ENCODE results near the gene CNTROB.
A peak's percentile ranks its signal among the peaks of the same experiment; 100 is the strongest.

The CNTROB gene

GRCh38 chr17:7931709-7932482 is at the start of gene CNTROB, which contains the start of gene TRAPPC1:
TSS of gene CNTROB (plus strand) at chr17:7932206. CDS start at chr17:7933080, 874 bp downstream.
TSS of gene TRAPPC1 (minus strand) at chr17:7931946. CDS start at chr17:7931829, 117 bp downstream.
- H3K4me3 ChIP-seq (ENCODE audit: low read depth, low read length), result peak within 1 kb of the TSS; percentile 96
- DNase-seq (ENCODE audit: low read depth), result peak; percentile 93

GRCh38 chr17:7882629-7883028 is 49.4 kb upstream of the CNTROB start:
- H3K4me3 ChIP-seq (ENCODE audit: low read depth, low read length), result no peak overlapping the region
- no peak for DNase-seq (ENCODE audit: low read depth)

GRCh38 chr17:7883781-7884386 is 48.1 kb upstream of the CNTROB start:
- no peak for DNase-seq (ENCODE audit: low read depth)
- H3K4me3 ChIP-seq (ENCODE audit: low read depth, low read length), result peak overlapping the region; percentile 66

GRCh38 chr17:7884581-7885366 is 47.2 kb upstream of the CNTROB start:
- DNase-seq (ENCODE audit: low read depth), result no peak
- H3K4me3 ChIP-seq (ENCODE audit: low read depth, low read length), result peak overlapping the region; percentile 66

- peak overlapping the region; percentile 66 for H3K4me3 ChIP-seq (ENCODE audit: low read depth, low read length)
- peak; percentile 43 for DNase-seq (ENCODE audit: low read depth)
Measured at GRCh38 chr17:7885367-7886226, 46.4 kb upstream of the CNTROB start.

GRCh38 chr17:7886227-7887037 is 45.6 kb upstream of the CNTROB start:
- DNase-seq (ENCODE audit: low read depth), result no peak
- H3K4me3 ChIP-seq (ENCODE audit: low read depth, low read length), result peak overlapping the region; percentile 66

GRCh38 chr17:7887038-7887481 is 44.9 kb upstream of the CNTROB start:
- DNase-seq (ENCODE audit: low read depth), result no peak
- peak overlapping the region; percentile 66 for H3K4me3 ChIP-seq (ENCODE audit: low read depth, low read length)

- DNase-seq (ENCODE audit: low read depth), result peak; percentile 96
- H3K4me3 ChIP-seq (ENCODE audit: low read depth, low read length), result peak overlapping the region; percentile 66
Measured at GRCh38 chr17:7887482-7888183, 44.4 kb upstream of the CNTROB start.

- no peak for DNase-seq (ENCODE audit: low read depth)
- H3K4me3 ChIP-seq (ENCODE audit: low read depth, low read length), result peak within 1 kb of the TSS; percentile 52
Measured at GRCh38 chr17:7888184-7888920, 43.7 kb upstream of the CNTROB start, which contains the start of gene CHD3. TSS of gene CHD3 (plus strand) at chr17:7888789. CDS start at chr17:7889001, 212 bp downstream.

GRCh38 chr17:7889166-7889955 is 42.6 kb upstream of the CNTROB start:
- H3K4me3 ChIP-seq (ENCODE audit: low read depth, low read length), result no peak overlapping the region
- DNase-seq (ENCODE audit: low read depth), result peak; percentile 78

- no peak for DNase-seq (ENCODE audit: low read depth)
- H3K4me3 ChIP-seq (ENCODE audit: low read depth, low read length), result no peak overlapping the region
Measured at GRCh38 chr17:7893187-7893880, 38.7 kb upstream of the CNTROB start.

- no peak overlapping the region for H3K4me3 ChIP-seq (ENCODE audit: low read depth, low read length)
- DNase-seq (ENCODE audit: low read depth), result no peak
Measured at GRCh38 chr17:7894226-7894625, 37.8 kb upstream of the CNTROB start.

GRCh38 chr17:7894866-7895265 is 37.1 kb upstream of the CNTROB start:
- DNase-seq (ENCODE audit: low read depth), result no peak
- H3K4me3 ChIP-seq (ENCODE audit: low read depth, low read length), result no peak overlapping the region

GRCh38 chr17:7897090-7897489 is 34.9 kb upstream of the CNTROB start:
- DNase-seq (ENCODE audit: low read depth), result no peak
- no peak overlapping the region for H3K4me3 ChIP-seq (ENCODE audit: low read depth, low read length)

- DNase-seq (ENCODE audit: low read depth), result no peak
- no peak overlapping the region for H3K4me3 ChIP-seq (ENCODE audit: low read depth, low read length)
Measured at GRCh38 chr17:7897773-7898172, 34.2 kb upstream of the CNTROB start.

All from skeletal muscle cell (primary cell).